Mammary epithelial cell (primary cell): ENCODE measurements around the gene PIK3C3.

ENCODE experiments used
- CTCF ChIP-seq, 2 donors: IDR thresholded peaks in 1 of 2; conservative IDR thresholded peaks in 1 of 2; 2 replicates each; pipeline ENCODE4 v1.5.1; 2011 to 2012; ENCODE audit warnings: inconsistent platforms in 2 of 2, low read length in 2 of 2, mild to moderate bottlenecking in 2 of 2, control low read depth in 1 of 2, low read depth in 1 of 2; ENCODE audit not compliant: insufficient read depth in 1 of 2; ENCODE audit errors: extremely low read depth in 1 of 2
- EZH2 ChIP-seq: IDR thresholded peaks from 2 replicates; pipeline ENCODE4 v1.6.1; 2012; ENCODE audit warnings: low read length, inconsistent platforms, borderline replicate concordance

GRCh38 chr18:41965634-41966255 is 10.7 kb downstream of the PIK3C3 start:
- TF ChIP-seq CTCF (conservative IDR thresholded peaks at IDR 0.05 in 1 of 2, IDR thresholded peaks at IDR 0.05 in 1 of 2; ENCODE audit: extremely low read depth in 1 of 2, insufficient read depth in 1 of 2, low read depth in 1 of 2, low read length in 2 of 2): no peak
- TF ChIP-seq EZH2: no peak
